Nephron progenitor cell (in vitro differentiated cells): Measurements from ENCODE around the gene PTPN20.

Source experiments
- DNase-seq: peaks from one replicate; pipeline ENCODE4 v3.0.0; 2021
- H3K27ac Mint-ChIP-seq: 2 replicates; pipeline ENCODE4 v1.8.0; 2021; ENCODE audit warnings: mild to moderate bottlenecking, moderate library complexity, mixed read lengths
- H3K27me3 Mint-ChIP-seq: 2 replicates; pipeline ENCODE4 v1.8.0; 2021; ENCODE audit warnings: mild to moderate bottlenecking, low read depth, mixed read lengths; ENCODE audit not compliant: poor library complexity
- H3K36me3 Mint-ChIP-seq: 2 replicates; pipeline ENCODE4 v1.8.0; 2021; ENCODE audit warnings: low read depth, mixed read lengths
- H3K4me1 Mint-ChIP-seq: 2 replicates; pipeline ENCODE4 v1.8.0; 2021; ENCODE audit warnings: mixed read lengths
- H3K4me3 Mint-ChIP-seq: 2 replicates; pipeline ENCODE4 v1.8.0; 2021; ENCODE audit warnings: mild to moderate bottlenecking, moderate library complexity, mixed read lengths
- H3K9me3 Mint-ChIP-seq: 2 replicates; pipeline ENCODE4 v1.8.0; 2021; ENCODE audit warnings: mild to moderate bottlenecking, moderate library complexity, mixed read lengths
- CTCF ChIP-seq: fragments of 200-600 bp; sonication (generic); IDR thresholded peaks from 2 replicates; pipeline ENCODE4 v1.5.0; 2021; ENCODE audit warnings: antibody characterized with exemption

The PTPN20 gene

DNA sequence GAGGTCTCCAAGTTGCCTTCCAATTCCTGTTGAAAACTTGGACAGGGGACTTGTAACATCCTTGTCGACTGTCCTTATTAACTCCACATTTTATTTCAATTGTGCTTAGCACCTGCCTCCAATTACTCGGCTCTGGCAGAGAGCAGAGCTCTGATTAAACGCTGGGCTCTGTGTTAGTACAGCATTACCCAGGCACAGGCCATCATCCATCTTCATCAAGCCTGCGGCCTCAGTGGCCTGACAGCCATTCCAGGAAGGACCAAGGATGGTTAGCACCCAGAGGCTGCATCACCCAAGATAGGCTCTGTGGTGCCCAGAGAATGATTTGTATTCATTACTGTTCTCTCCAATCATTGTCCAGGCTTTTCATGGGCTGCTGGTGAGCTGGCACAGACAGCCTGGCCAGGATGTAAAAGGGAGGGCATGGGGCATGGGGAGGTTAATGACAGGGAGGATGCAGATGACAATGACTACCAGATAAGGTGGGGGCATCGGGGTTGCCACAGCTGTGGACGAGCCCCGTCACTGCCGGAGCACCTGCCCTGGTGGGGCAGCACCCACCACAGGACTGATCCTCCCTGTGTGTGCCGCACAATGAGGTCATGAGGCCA is 123.3 kb downstream of the PTPN20 start:
- Mint-ChIP-seq H3K27me3 (peaks cover 13% of the 10 kb centered on the region), H3K4me1 (peaks cover 40% of the 10 kb centered on the region), H3K36me3 (no peaks in the 10 kb centered on the region), H3K9me3 (no peaks in the 10 kb centered on the region), H3K27ac (no peak overlapping the region), H3K4me3 (no peak overlapping the region)
- DNase-seq, result no peak
- no peak for TF ChIP-seq CTCF

DNA sequence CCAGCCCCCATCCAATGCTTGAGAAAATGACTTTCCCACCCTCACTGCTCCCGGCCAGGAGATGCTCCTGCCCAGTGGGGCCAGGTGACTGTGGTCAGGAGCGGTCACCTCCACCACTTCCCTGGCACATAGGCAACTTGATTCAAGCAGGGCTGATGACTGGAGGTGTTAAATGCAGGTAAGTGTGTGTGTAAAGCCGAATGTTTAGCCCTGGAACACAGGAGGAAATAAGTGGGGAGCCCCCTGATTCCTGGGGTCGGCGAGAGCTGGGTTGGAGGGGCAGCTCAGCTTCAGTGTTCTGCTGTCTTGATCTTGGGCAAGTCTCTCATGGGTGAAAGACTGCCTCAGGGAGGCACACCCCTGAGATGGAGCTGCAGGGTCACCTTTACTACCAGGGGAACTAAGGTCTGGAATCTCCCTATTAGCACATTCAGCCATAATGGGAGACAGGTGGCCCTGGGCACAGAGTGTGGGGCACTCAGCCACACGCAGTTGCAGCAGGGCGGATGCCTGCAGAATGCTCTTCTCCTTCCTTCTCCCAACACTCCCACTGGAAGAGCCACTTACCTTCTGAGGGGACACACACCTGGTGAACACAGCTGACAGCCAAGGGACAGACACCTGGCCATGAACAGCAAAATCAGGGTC is 124.1 kb downstream of the PTPN20 start:
- H3K36me3 Mint-ChIP-seq, result no peaks in the 10 kb centered on the region
- H3K4me3 Mint-ChIP-seq, result no peak overlapping the region
- TF ChIP-seq CTCF, result no peak
- H3K4me1 Mint-ChIP-seq, result peaks cover 48% of the 10 kb centered on the region
- H3K9me3 Mint-ChIP-seq, result no peaks in the 10 kb centered on the region
- H3K27ac Mint-ChIP-seq, result no peak overlapping the region
- H3K27me3 Mint-ChIP-seq, result peaks cover 12% of the 10 kb centered on the region
- no peak for DNase-seq

DNA sequence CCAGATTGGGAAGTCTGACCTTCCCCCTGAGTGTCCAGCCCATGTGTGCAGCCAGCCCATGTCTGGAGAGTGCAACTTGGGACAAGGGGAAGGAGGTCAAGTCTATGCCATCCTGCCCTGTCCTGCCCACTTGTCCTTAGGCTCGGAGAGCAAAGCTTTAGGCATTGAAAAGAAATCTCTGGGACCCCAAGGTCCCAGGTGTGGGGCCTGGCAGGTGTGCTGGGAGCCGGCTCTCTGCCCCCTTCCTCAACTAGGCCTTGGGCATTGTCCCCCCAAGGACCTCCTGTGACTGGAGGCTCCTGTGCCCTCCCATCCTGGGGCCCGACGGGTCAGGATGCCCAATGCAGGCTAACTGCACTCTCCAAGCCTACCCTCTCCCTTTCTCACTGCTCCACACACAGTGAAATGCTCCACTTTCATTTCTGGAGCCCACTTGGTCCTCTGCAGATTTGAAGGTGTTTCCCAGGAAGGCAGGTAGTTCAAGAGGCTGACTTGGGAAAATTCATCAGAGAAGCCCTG is 124.7 kb downstream of the PTPN20 start:
- no peak for TF ChIP-seq CTCF
- Mint-ChIP-seq H3K9me3 (no peaks in the 10 kb centered on the region), H3K27me3 (peaks cover 10% of the 10 kb centered on the region), H3K4me3 (no peak overlapping the region), H3K27ac (no peak overlapping the region), H3K36me3 (no peaks in the 10 kb centered on the region), H3K4me1 (peaks cover 53% of the 10 kb centered on the region)
- DNase-seq, result no peak

DNA sequence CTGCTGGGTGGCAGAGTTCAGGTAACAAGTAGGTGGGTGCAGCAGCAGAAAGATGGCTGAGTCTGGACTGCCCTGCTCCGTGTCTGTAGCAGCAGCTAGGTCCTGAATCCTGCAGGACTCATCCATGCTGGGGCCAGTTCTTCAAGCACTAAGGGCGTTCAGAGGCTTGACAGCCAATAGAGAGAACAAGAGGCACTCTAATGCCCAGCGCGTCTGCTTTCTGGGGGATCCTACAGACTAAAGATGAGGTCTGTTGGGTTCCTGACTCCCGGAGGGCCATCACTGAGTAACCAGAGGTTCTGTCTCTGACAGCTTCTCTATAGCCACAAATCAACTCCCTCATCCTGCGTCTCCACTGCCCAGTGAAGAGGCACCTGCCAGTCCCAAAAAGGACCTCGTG is 125.5 kb downstream of the PTPN20 start:
- Mint-ChIP-seq H3K36me3 (no peaks in the 10 kb centered on the region), H3K9me3 (no peaks in the 10 kb centered on the region), H3K4me3 (no peak overlapping the region), H3K27me3 (peaks cover 10% of the 10 kb centered on the region), H3K4me1 (peaks cover 53% of the 10 kb centered on the region), H3K27ac (no peak overlapping the region)
- no peak for DNase-seq
- TF ChIP-seq CTCF, result no peak

DNA sequence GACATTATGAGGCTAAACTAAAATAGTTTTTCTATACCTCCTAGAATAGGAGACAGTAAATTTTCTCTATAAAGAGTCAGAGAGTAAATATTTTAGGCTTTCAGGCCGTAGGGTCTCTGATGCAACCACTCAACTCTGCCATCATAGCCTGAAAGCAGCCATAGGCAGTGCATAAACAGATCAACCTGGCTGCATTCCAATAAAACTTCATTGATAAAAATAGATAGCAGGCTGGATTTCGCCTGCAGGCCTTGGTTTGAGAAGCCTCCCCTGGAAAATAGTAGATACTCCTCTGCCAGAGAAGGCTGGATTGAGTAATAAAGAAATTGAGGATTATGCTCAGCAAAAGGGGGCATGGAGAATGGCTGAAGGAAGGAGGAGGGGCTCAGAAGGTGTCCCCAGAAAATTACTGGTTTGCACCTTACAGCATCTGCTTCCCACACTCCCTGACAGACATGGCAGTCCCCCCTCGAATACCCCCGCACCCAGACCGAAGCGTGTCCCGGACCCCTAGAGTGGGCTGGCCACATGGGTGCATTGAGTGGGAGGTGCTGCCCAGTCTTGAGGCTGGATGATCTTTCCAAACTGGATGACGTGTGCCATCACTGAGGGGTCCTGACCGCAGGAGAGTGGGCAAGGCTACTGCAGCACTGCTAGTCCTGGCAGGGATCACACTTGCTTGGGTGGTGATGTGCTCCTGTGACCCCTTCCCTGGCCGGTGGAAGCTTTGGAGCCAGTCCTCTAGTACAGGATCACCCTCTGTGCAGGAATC is 126.6 kb downstream of the PTPN20 start:
- H3K9me3 Mint-ChIP-seq, result no peaks in the 10 kb centered on the region
- H3K27ac Mint-ChIP-seq, result peak overlapping the region; percentile 39
- H3K36me3 Mint-ChIP-seq, result no peaks in the 10 kb centered on the region
- DNase-seq, result no peak
- H3K4me3 Mint-ChIP-seq, result no peak overlapping the region
- H3K27me3 Mint-ChIP-seq, result peaks cover 10% of the 10 kb centered on the region
- H3K4me1 Mint-ChIP-seq, result peaks cover 57% of the 10 kb centered on the region
- TF ChIP-seq CTCF, result no peak
